Coronary artery (tissue), 2 donors: Measurements from ENCODE around the gene TNPO2.

Experiments
- DNase-seq: peaks from one replicate; pipeline ENCODE4 v3.0.0-alpha.2; 2017; ENCODE audit warnings: low spot score
- H3K27ac ChIP-seq, 2 donors: fragments of 200-600 bp; sonication (generic); one replicate each; pipeline ENCODE4 v1.5.1; 2016 to 2019
- H3K4me3 ChIP-seq: fragments of 200-600 bp; sonication (generic); 2 replicates; pipeline ENCODE4 v1.5.1; 2016; ENCODE audit warnings: mild to moderate bottlenecking, moderate library complexity
- CTCF ChIP-seq: fragments of 200-600 bp; sonication (generic); IDR thresholded peaks from one replicate; pipeline ENCODE4 v1.5.1; 2019; ENCODE audit warnings: antibody characterized with exemption

Gene TNPO2

GRCh38 chr19:12667731-12668302 is 55.9 kb downstream of the TNPO2 start:
- peak overlapping the region; percentile 93 for H3K4me3 ChIP-seq
- DNase-seq, result no peak
- TF ChIP-seq CTCF, result no peak
- no peak overlapping the region for H3K27ac ChIP-seq

DNA sequence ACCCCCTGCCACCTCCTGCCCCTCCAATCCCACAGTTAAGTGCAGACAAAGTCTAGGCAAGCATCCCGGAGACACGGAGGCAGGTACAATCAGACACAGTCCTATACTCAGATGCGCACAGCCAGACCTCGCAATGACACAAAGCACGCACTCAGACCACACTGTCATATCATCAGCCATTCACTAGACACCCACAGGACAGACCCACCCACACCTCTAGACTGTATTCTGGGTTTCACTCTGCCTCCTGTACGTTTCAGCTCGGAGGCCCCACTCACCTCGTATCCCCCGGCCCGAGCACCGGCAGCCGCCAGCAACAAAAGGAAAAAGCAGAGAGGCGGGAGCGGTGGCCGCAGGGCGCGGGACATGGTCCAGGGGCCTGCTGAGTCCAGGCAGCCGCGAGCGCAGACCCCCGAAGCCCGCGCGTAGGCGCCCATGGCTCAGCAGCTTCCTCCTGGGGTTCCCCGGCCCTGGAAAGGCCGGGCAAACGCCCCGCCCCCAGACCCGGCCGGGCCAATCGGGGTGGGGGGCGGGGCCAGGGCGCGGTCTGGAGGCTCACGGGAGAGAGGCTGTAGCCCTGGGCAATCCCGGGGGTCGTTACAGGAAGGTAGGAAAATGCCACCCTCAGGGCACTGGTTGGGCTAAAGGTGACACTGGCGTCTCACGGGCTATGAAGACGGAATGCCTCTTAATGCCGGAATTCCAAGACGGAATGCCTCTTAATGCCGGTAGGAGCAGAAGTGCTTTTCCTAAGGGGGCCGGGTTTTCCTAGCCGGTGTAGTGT is 57.3 kb downstream of the TNPO2 start, which contains the start of the genes MAN2B1 and WDR83:
Gene MAN2B1, minus strand, starts transcription at position 478 of the 784 bp plus-strand sequence. Its CDS starts 41 bp downstream, at position 437.
Gene WDR83, plus strand, starts transcription at position 543 of the 784 bp plus-strand sequence. CDS start 2,984 bp downstream, outside the sequence.
- peak within 1 kb of the TSS; percentile 93 for H3K4me3 ChIP-seq
- H3K27ac ChIP-seq, result peak within 1 kb of the TSS; percentile 44 to 73
- no peak for DNase-seq
- no peak for TF ChIP-seq CTCF

DNA sequence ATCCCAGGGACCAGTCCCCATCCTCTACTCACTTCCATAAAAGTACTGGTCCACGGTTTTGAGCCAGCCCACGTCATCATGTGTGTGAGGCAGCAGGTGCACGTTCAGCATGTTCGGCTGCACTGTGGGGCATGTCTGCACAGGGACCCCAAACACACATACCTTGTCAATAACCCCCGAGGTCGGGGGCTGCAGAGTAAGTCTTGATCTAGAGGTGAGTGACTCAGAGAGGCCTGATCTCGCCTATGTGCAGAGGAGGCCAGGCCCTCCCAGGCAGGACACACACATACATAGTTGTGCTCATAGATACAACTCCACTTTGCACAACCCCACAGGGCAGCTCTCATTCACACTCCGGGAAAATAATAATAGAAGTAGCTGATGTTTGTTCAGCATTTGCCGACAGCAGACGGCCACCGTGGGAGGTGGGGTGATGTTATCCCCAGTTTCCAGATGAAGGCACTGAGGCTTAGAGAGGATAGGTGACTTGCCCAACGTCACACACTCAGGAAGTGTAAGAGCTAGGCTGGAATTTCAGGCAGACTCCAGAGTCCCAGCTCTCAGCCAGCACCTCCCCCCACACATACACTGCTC is 58.0 kb downstream of the TNPO2 start:
- DNase-seq, result no peak
- H3K4me3 ChIP-seq, result peak overlapping the region; percentile 93
- peak overlapping the region in 1 of 2 donors; percentile 73 for H3K27ac ChIP-seq
- no peak for TF ChIP-seq CTCF

DNA sequence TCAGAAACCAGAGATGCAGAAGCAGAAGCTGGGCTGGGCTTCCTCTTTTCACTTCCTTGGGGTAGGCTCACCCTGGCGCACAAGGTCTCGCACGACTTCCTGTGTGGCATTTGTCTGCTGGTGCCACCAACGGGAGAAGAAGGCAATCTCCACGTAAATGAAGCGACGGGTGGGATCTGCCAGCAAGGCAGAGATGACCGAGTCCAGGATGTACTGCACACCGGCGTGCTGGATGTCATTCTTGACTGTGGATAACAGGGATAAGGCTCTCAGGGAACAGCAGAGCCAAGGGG is 58.5 kb downstream of the TNPO2 start:
- peak overlapping the region; percentile 93 for H3K4me3 ChIP-seq
- no peak for TF ChIP-seq CTCF
- no peak for DNase-seq
- peak overlapping the region in 1 of 2 donors; percentile 9 for H3K27ac ChIP-seq

GRCh38 chr19:12664406-12665280 is 59.1 kb downstream of the TNPO2 start:
- no peak for DNase-seq
- Histone ChIP-seq H3K27ac (no peak overlapping the region), H3K4me3 (no peak overlapping the region)
- TF ChIP-seq CTCF, result no peak

DNA sequence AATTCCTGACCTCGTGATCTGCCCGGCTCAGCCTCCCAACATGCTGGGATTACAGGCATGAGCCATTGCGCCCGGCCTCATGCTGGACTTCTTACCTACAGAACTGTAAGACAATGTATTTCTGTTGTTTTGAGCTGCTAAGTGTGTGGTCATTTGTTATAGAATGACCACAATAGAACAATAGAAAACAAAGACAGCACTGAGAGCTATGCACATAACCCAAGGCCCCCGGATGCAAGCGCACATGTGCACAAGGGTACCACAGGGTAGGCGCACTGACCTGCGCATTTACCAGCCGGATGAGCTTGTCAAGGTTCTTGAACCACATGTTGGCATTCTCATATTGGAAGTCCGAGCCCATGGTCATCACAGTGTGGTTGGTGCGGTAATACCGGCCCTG is 62.8 kb downstream of the TNPO2 start:
- Histone ChIP-seq H3K27ac (no peak overlapping the region), H3K4me3 (no peak overlapping the region)
- DNase-seq, result no peak
- no peak for TF ChIP-seq CTCF
